Natural killer cell (primary cell): Measurements from ENCODE around the gene VPS4B. TPM values are rescaled to one million over a fixed set of nuclear protein-coding genes. Genes with fewer than 3 reads are reported as not detected.

Experiments used
- ATAC-seq, 3 donors: fragments of 150-1000 bp in 2 of 3; fragments of 200-7000 bp in 1 of 3; cut with Tn5 transposase; 1 replicate in 1 of 3; 2 replicates in 2 of 3; pipeline ENCODE4 v1.10.0; 2021; ENCODE audit warnings: mild to moderate bottlenecking in 2 of 3, moderate library complexity in 2 of 3
- DNase-seq, 2 donors: peaks; one replicate each; pipeline versions ENCODE4 v3.0.0 to v3.0.0-alpha.2; 2013 to 2021; ENCODE audit warnings: mixed read lengths in 1 of 2
- H3K27ac ChIP-seq: one replicate; pipeline ENCODE4 v1.5.1; 2013; ENCODE audit warnings: mild to moderate bottlenecking, low read length
- H3K27me3 ChIP-seq: one replicate; pipeline ENCODE4 v1.6.1; 2013; ENCODE audit warnings: low read length; ENCODE audit not compliant: control insufficient read depth, insufficient read depth
- H3K36me3 ChIP-seq: one replicate; pipeline ENCODE4 v1.6.1; 2013; ENCODE audit warnings: low read length; ENCODE audit not compliant: control insufficient read depth, insufficient read depth
- H3K4me1 ChIP-seq: one replicate; pipeline ENCODE4 v1.6.1; 2013; ENCODE audit warnings: low read length; ENCODE audit not compliant: control insufficient read depth, insufficient read depth
- H3K4me3 ChIP-seq: one replicate; pipeline ENCODE4 v1.5.1; 2013; ENCODE audit warnings: low read length
- H3K9me3 ChIP-seq: one replicate; pipeline ENCODE4 v1.6.1; 2013; ENCODE audit warnings: low read length; ENCODE audit not compliant: control insufficient read depth, insufficient read depth
- H3K27ac Mint-ChIP-seq, 2 donors: one replicate each; pipeline ENCODE4 v1.8.0; 2022; ENCODE audit warnings: mild to moderate bottlenecking in 2 of 2, mixed read lengths in 2 of 2, moderate library complexity in 1 of 2
- H3K27me3 Mint-ChIP-seq, 2 donors: one replicate each; pipeline ENCODE4 v1.8.0; 2022; ENCODE audit warnings: low read depth in 2 of 2, mixed read lengths in 2 of 2
- H3K36me3 Mint-ChIP-seq: one replicate; pipeline ENCODE4 v1.8.0; 2022; ENCODE audit warnings: mixed read lengths
- H3K4me1 Mint-ChIP-seq, 2 donors: one replicate each; pipeline ENCODE4 v1.8.0; 2022; ENCODE audit warnings: mixed read lengths in 2 of 2
- H3K4me3 Mint-ChIP-seq: one replicate; pipeline ENCODE4 v1.8.0; 2022; ENCODE audit warnings: mild to moderate bottlenecking, moderate library complexity, mixed read lengths
- H3K9me3 Mint-ChIP-seq, 2 donors: one replicate each; pipeline ENCODE4 v1.8.0; 2022; ENCODE audit warnings: mixed read lengths in 2 of 2
- WGBS: methylation state at CpG from one replicate; pipeline ENCODE4 v1.1.7; 2013; ENCODE audit warnings: missing lambda C conversion rate; ENCODE audit not compliant: insufficient coverage; 5-methylcytosine and 5-hydroxymethylcytosine counted together
- intact Hi-C: fragments of 100-400 bp; cut with micrococcal nuclease; formaldehyde crosslinking; loops from one replicate; pipeline ENCODE4 v1.14.2; 2022
- total RNA-seq, 4 donors: library from RNA; stranded (reverse); fragments of 120-200 nt in 1 of 4; gene quantifications; one replicate each; pipeline versions ENCODE4 v1.2.3 to v1.2.4, GENCODE V29; 2013 to 2022
- TF ChIP-seq, protein P1 (sequence below): fragments of 200-600 bp; IDR thresholded peaks from one replicate; pipeline ENCODE4 v1.8.0; 2022; ENCODE audit warnings: antibody characterized with exemption

Gene VPS4B
- total RNA-seq, 3 donors from 2014 or later (not counting 1 experiment from before 2014, with no cell fraction given): 101 to 128 (median 107) TPM

DNA sequence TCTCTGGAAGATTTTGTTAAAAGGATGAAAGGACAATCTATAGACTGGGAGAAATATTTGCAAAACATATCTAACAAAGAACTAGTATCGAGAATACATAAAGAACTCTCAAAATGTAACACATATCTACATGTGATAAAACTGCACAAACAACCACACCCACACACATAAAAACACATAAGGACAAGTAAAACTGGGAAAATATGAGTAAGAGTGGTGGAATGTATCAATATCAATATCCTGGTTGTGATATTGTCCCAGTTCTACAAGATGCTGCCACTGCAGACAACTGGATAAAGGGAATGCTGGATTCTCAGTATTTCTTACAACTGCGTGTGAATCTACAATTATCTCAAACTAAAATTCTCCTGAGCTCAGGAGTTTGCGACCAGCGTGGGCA, 9.3 kb downstream of the VPS4B start:
- H3K27ac Mint-ChIP-seq: peak overlapping the region in 1 of 2 donors; percentile 32
- TF ChIP-seq, protein P1, sequence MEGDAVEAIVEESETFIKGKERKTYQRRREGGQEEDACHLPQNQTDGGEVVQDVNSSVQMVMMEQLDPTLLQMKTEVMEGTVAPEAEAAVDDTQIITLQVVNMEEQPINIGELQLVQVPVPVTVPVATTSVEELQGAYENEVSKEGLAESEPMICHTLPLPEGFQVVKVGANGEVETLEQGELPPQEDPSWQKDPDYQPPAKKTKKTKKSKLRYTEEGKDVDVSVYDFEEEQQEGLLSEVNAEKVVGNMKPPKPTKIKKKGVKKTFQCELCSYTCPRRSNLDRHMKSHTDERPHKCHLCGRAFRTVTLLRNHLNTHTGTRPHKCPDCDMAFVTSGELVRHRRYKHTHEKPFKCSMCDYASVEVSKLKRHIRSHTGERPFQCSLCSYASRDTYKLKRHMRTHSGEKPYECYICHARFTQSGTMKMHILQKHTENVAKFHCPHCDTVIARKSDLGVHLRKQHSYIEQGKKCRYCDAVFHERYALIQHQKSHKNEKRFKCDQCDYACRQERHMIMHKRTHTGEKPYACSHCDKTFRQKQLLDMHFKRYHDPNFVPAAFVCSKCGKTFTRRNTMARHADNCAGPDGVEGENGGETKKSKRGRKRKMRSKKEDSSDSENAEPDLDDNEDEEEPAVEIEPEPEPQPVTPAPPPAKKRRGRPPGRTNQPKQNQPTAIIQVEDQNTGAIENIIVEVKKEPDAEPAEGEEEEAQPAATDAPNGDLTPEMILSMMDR: no peak
- no peak overlapping the region for H3K27ac ChIP-seq
- ATAC-seq (no peak), DNase-seq (no peak)
- H3K4me3 ChIP-seq: no peak overlapping the region
- no peak overlapping the region for H3K4me3 Mint-ChIP-seq
- H3K4me1 ChIP-seq: no peaks in the 10 kb centered on the region
- WGBS: 67% methylated on average over 3 of the region's 4 CpGs
- intact Hi-C loops: no loop called here
- H3K27me3 ChIP-seq: no peaks in the 10 kb centered on the region
- H3K4me1 Mint-ChIP-seq: peaks cover 30 to 36% of the 10 kb centered on the region in 2 donors
- no peaks in the 10 kb centered on the region for H3K9me3 Mint-ChIP-seq
- peaks cover 55% of the 10 kb centered on the region for H3K36me3 ChIP-seq
- no peaks in the 10 kb centered on the region for H3K27me3 Mint-ChIP-seq
- H3K9me3 ChIP-seq: no peaks in the 10 kb centered on the region
- peaks cover 13% of the 10 kb centered on the region for H3K36me3 Mint-ChIP-seq

DNA sequence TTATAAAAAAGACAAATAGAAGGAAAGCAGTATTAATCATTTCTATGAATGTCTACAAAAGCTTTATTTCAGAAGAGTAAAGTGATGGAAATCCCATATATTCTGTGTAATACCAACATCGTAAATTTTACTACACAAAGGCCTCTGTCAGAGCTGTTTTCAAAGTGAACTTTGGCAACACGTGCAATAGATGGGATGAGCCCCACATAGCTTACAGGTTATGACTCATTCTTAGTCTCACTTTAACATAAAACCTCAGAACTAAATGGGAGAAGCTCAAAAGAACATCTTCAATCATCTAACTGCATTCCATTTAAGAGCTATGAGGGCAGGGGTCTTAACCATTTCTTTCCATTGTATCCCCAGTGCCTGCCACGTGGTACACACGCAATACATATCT, 11.5 kb downstream of the VPS4B start:
- Mint-ChIP-seq H3K36me3 (peaks cover 28% of the 10 kb centered on the region), H3K9me3 (no peaks in the 10 kb centered on the region), H3K27me3 (no peaks in the 10 kb centered on the region)

DNA sequence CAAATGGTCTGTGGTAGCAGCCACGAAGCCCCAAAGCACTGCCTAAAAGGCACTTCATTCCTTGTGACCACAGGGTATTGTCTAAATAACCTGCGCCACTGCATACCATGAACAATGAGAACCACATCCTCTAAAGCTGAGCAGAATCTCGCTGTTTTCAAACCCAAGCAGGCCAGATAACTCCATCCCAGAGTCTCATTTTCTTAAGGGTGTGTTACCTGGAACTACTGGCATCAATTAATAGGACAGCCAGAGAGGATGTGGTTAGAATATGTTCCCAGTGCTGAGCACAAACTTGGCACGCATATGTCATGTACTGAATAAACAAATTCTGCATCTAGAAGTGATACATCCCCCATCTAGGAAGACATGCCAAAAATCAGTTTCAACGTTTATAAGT, 13.0 kb downstream of the VPS4B start:
- Histone ChIP-seq H3K27me3 (no peaks in the 10 kb centered on the region), H3K27ac (no peak overlapping the region), H3K4me3 (no peak overlapping the region), H3K36me3 (peaks cover 59% of the 10 kb centered on the region), H3K4me1 (no peaks in the 10 kb centered on the region), H3K9me3 (no peaks in the 10 kb centered on the region)
- ATAC-seq (no peak), DNase-seq (peak in 1 of 2 donors; percentile 28)
- TF ChIP-seq, protein P1: no peak
- H3K4me1 Mint-ChIP-seq: peaks cover 24 to 48% of the 10 kb centered on the region in 2 donors
- peaks cover 28% of the 10 kb centered on the region for H3K36me3 Mint-ChIP-seq
- WGBS: 74% methylated on average over 4 of the region's 5 CpGs
- intact Hi-C loops: no loop called here
- H3K27me3 Mint-ChIP-seq: no peaks in the 10 kb centered on the region
- H3K4me3 Mint-ChIP-seq: no peak overlapping the region
- no peaks in the 10 kb centered on the region for H3K9me3 Mint-ChIP-seq
- H3K27ac Mint-ChIP-seq: peak overlapping the region; percentile 23 to 26

More for the DNA sequence above, 11.5 kb downstream of the VPS4B start:
- H3K36me3 ChIP-seq: peaks cover 61% of the 10 kb centered on the region
- Mint-ChIP-seq H3K4me1 (peaks cover 30 to 51% of the 10 kb centered on the region in 2 donors), H3K27ac (no peak overlapping the region), H3K4me3 (no peak overlapping the region)
- no peak overlapping the region for H3K27ac ChIP-seq
- ATAC-seq (no peak), DNase-seq (no peak)
- no peaks in the 10 kb centered on the region for H3K9me3 ChIP-seq
- no peak overlapping the region for H3K4me3 ChIP-seq
- intact Hi-C loops: no loop called here
- H3K4me1 ChIP-seq: no peaks in the 10 kb centered on the region
- 83% methylated on average over 4 of the region's 4 CpGs for WGBS
- no peaks in the 10 kb centered on the region for H3K27me3 ChIP-seq
- TF ChIP-seq, protein P1: no peak

DNA sequence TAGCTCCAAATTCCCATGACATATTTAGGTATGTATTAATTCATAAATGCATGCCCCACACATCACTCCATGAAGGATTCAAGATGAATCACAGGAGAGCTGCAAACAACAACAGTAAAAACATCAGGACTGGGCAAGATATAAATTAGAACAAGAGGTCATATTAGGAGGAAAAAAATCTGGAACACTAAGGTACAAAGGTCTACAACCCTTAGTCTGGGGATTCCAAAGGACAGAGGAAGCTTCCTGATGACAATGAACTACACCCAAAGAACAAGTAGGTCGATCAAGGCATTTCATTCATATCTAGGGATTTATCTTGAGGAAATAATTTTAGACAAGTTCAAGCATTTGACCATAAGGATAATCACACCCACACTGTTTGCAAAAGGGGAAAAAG, 14.5 kb downstream of the VPS4B start:
- no peak for DNase-seq
- Histone ChIP-seq H3K27ac (no peak overlapping the region), H3K36me3 (peaks cover 72% of the 10 kb centered on the region), H3K9me3 (no peaks in the 10 kb centered on the region), H3K4me1 (no peaks in the 10 kb centered on the region), H3K4me3 (no peak overlapping the region), H3K27me3 (no peaks in the 10 kb centered on the region)
- intact Hi-C loops: no loop called here
- Mint-ChIP-seq H3K36me3 (peaks cover 34% of the 10 kb centered on the region), H3K4me3 (no peak overlapping the region), H3K4me1 (peaks cover 11 to 41% of the 10 kb centered on the region in 2 donors), H3K27me3 (no peaks in the 10 kb centered on the region), H3K9me3 (no peaks in the 10 kb centered on the region), H3K27ac (no peak overlapping the region)
- no CpG with 5 or more reads among the region's 1 CpG for WGBS
- no peak for ATAC-seq
- TF ChIP-seq, protein P1: no peak
